GM20000 (cell line): ENCODE measurements around the gene TTC31.
"Not testable (repeated sequence)": the region's sequence is repeated elsewhere in the genome, so short reads cannot be mapped to it uniquely, and the experiment has no call there.

Experiments used
- DNase-seq: peaks from one replicate; pipeline ENCODE4 v3.0.0; 2012; ENCODE audit warnings: low spot score
- TF ChIP-seq, protein P1 (sequence below): IDR thresholded peaks from 2 replicates; pipeline ENCODE4 v1.5.1; 2012; ENCODE audit warnings: mild to moderate bottlenecking, control low read depth; ENCODE audit errors: extremely low read depth, missing control alignments

TTC31 gene

DNA sequence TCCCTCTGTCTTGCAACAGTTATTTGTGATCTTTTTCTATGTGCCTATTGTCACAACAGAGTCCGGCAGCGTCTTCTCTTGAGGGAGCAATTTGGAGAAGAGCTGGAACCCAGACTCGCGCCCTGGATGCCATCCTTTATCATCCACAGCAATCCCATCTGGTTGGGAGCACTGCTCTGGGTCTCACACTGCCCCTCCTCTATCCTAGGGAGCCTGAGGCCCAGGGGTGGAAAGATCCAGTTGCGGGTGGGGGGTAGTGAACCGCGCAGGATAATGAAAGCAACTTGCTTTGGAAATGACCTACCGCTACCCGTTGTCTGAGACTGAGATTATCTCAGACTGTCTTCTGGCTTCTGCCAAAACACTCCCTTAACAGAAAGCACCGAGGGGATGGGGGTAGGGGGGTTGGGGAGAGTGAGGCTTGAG is 23.9 kb upstream of the TTC31 start:
- TF ChIP-seq, protein P1, sequence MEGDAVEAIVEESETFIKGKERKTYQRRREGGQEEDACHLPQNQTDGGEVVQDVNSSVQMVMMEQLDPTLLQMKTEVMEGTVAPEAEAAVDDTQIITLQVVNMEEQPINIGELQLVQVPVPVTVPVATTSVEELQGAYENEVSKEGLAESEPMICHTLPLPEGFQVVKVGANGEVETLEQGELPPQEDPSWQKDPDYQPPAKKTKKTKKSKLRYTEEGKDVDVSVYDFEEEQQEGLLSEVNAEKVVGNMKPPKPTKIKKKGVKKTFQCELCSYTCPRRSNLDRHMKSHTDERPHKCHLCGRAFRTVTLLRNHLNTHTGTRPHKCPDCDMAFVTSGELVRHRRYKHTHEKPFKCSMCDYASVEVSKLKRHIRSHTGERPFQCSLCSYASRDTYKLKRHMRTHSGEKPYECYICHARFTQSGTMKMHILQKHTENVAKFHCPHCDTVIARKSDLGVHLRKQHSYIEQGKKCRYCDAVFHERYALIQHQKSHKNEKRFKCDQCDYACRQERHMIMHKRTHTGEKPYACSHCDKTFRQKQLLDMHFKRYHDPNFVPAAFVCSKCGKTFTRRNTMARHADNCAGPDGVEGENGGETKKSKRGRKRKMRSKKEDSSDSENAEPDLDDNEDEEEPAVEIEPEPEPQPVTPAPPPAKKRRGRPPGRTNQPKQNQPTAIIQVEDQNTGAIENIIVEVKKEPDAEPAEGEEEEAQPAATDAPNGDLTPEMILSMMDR: no peak
- DNase-seq: no peak

GRCh38 chr2:74459503-74460118 is 23.3 kb upstream of the TTC31 start:
- not testable (repeated sequence) for DNase-seq

DNA sequence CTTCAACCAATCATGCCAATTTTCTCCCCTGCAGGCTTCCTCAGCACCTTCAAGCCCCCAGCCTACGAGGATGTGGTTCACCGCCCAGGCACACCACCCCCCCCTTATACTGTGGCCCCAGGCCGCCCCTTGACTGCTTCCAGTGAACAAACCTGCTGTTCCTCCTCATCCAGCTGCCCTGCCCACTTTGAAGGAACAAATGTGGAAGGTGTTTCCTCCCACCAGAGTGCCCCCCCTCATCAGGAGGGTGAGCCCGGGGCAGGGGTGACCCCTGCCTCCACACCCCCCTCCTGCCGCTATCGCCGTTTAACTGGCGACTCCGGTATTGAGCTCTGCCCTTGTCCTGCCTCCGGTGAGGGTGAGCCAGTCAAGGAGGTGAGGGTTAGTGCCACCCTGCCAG is 22.7 kb upstream of the TTC31 start:
- DNase-seq: not testable (repeated sequence)

DNA sequence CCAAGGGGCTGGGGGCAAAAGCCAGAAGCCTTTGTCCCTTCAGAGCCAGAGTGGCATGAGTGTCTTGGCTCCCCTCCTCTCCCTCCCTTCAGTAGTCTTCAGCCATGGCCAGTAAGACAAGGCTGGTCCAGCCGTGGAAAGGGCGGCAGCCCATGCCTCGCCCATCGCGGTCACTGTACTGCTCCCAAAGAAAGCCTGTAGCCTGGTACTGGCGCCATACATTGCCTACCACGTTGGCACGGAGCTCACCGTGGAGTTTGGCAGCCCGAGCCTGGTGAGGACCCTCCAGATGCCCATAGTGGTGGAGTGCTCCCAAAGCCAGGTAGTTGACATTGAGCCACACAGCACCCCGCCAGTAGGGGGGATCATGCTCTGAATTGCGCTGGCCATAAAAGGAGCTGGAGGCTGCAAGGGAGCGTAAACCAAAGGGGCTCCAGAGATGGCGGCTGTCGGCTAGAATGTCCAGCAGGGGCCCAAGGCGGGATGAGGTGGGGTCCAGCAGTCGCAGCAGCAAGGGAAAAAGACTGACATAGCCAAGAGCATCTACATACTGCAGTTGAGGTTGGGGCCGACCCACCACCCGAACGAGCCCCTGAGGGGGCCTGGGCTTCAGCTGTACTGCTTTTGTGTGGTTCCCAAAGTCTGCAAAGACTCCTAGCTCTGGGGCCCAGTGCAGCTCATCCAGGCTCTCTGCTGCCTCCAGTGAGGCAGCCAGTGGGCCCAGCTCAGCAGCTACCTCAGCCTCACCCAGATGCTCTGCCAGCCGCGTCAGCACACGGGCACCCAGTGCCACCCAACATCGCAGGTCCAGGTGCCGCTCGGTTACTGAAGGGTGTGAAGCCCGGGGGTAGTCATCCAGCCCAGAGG is 21.5 kb upstream of the TTC31 start:
- TF ChIP-seq, protein P1: no peak

GRCh38 chr2:74462054-74462785 is 20.7 kb upstream of the TTC31 start:
- TF ChIP-seq, protein P1: no peak
- DNase-seq: no peak

More for the DNA sequence above, 21.5 kb upstream of the TTC31 start:
- no peak for DNase-seq

- TF ChIP-seq, protein P1: no peak
- DNase-seq: no peak
These were observed 20.1 kb upstream of the TTC31 start for GRCh38 chr2:74462786-74463105.

GRCh38 chr2:74464406-74464805 is 18.5 kb upstream of the TTC31 start:
- no peak for DNase-seq
- TF ChIP-seq, protein P1: no peak

DNA sequence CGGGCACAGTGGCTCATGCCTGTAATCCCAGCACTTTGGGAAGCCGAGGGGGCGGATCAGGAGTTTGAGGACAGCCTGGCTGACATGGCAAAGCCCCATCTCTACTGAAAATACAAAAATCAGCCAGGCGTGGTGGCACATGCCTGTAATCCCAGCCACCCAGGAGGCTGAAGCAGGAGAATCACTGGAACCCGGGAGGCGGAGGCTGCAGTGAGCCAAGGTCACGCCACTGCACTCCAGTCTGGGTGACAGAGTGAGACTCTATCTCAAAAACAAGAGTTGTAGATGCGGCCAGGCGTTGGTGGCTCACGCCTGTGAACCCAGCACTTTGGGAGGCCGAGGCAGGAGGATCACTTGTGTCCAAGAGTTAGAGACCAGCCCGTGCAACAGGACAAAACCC is 12.1 kb upstream of the TTC31 start:
- DNase-seq: not testable (repeated sequence)
